Panc1 (cell line): ENCODE results near the gene TXNDC2. TPM values are rescaled to one million over a fixed set of nuclear protein-coding genes. Genes with fewer than 3 reads are reported as not detected.

Experiments
- ATAC-seq: fragments of 200-7000 bp; cut with Tn5 transposase; 2 replicates; pipeline ENCODE4 v1.9.1; 2020; ENCODE audit warnings: mild to moderate bottlenecking, moderate library complexity
- BruUV-seq: library from RNA; stranded (reverse); fragments of 400-500 nt; replicated peaks from 2 replicates; lab custom pipeline; 2021; lab: Mats Ljungman, UMichigan
- CTCF ChIA-PET: fragments of 300-600 bp; sonication (Branson Sonifier 250); formaldehyde crosslinking; loops from one replicate; lab custom pipeline; 2022; ENCODE audit warnings: antibody characterized with exemption; lab: Charles Lee
- POLR2A ChIA-PET: fragments of 300-600 bp; sonication (Branson Sonifier 250); formaldehyde crosslinking; loops from one replicate; lab custom pipeline; 2022; ENCODE audit warnings: antibody characterized with exemption; lab: Charles Lee
- DNase-seq: peaks from one replicate; pipeline ENCODE4 v3.0.0-alpha.2; 2010; ENCODE audit warnings: low read depth, low spot score
- H3K27ac ChIP-seq: 2 replicates; pipeline ENCODE4 v1.5.1; 2011; ENCODE audit warnings: mild to moderate bottlenecking, low read length, inconsistent platforms
- H3K27me3 ChIP-seq: fragments of 200-500 bp; sonication (Bioruptor generic); 2 replicates; pipeline ENCODE4 v1.6.0; 2014; ENCODE audit warnings: low read length, inconsistent platforms; ENCODE audit not compliant: control insufficient read depth, insufficient read depth
- H3K36me3 ChIP-seq: fragments of 200-500 bp; sonication (Bioruptor generic); 2 replicates; pipeline ENCODE4 v1.5.1; 2014; ENCODE audit warnings: inconsistent platforms, mild to moderate bottlenecking, low read length, moderate library complexity; ENCODE audit not compliant: control insufficient read depth, insufficient read depth
- H3K4me1 ChIP-seq: 2 replicates; pipeline ENCODE4 v1.5.1; 2011; ENCODE audit warnings: inconsistent platforms, mild to moderate bottlenecking, low read length, moderate library complexity; ENCODE audit not compliant: control insufficient read depth, insufficient read depth
- H3K4me3 ChIP-seq, 2 experiments: 2 replicates each; pipeline ENCODE4 v1.5.1; 2011 to 2012; ENCODE audit warnings: low read depth in 2 of 2, low read length in 2 of 2, mild to moderate bottlenecking in 2 of 2, inconsistent platforms in 1 of 2, moderate library complexity in 1 of 2
- H3K9me3 ChIP-seq: fragments of 200-500 bp; sonication (Bioruptor generic); 2 replicates; pipeline ENCODE4 v1.5.1; 2014; ENCODE audit warnings: low read depth, mild to moderate bottlenecking, inconsistent platforms, low read length, moderate library complexity; ENCODE audit not compliant: control insufficient read depth, insufficient read depth
- CTCF ChIP-seq: fragments of 450-650 bp; IDR thresholded peaks from 2 replicates; pipeline ENCODE4 v1.5.1; 2017; ENCODE audit warnings: mild to moderate bottlenecking
- POLR2AphosphoS5 ChIP-seq: IDR thresholded peaks from 2 replicates; pipeline ENCODE4 v1.6.1; 2012; ENCODE audit warnings: mild to moderate bottlenecking, low read depth, low read length, moderate library complexity
- REST ChIP-seq, 2 experiments: IDR thresholded peaks; 2 replicates each; pipeline ENCODE4 v1.6.1; 2011 to 2012; ENCODE audit warnings: low read depth in 2 of 2, control low read depth in 1 of 2, low read length in 1 of 2, mild to moderate bottlenecking in 1 of 2, moderate library complexity in 1 of 2; ENCODE audit not compliant: insufficient read depth in 1 of 2
- SIN3A ChIP-seq: IDR thresholded peaks from 2 replicates; pipeline ENCODE4 v1.6.1; 2012; ENCODE audit warnings: low read depth, mild to moderate bottlenecking, low read length, moderate library complexity, borderline replicate concordance; ENCODE audit not compliant: insufficient read depth
- TCF7L2 ChIP-seq: IDR thresholded peaks from 2 replicates; pipeline ENCODE4 v1.6.1; 2011; ENCODE audit warnings: mild to moderate bottlenecking, low read depth, low read length, inconsistent platforms
- in situ Hi-C: cut with HindIII; loops from 2 replicates; pipeline ENCODE4 v1.10.0; 2016; ENCODE audit warnings: low sequenced_read_pairs, low pct_unique_long_range_greater_than_20kb
- intact Hi-C: fragments of 100-400 bp; cut with micrococcal nuclease; formaldehyde crosslinking; loops from one replicate; pipeline ENCODE4 v1.10.0; 2022; ENCODE audit not compliant: unreplicated experiment
- total RNA-seq: library from RNA; stranded (reverse); gene quantifications from one replicate; pipeline ENCODE4 v1.2.1, GENCODE V29; 2021; ENCODE audit not compliant: unreplicated experiment

Gene TXNDC2
- total RNA-seq, 1 experiment from 2014 or later = 0.90 TPM

- Histone ChIP-seq H3K36me3 (no peaks in the 10 kb centered on the region; the same call in 1 of the 2 replicates), H3K4me3 (no peak overlapping the region; a peak in 1 of 4 replicates), H3K27me3 (no peaks in the 10 kb centered on the region), H3K27ac (peak overlapping the region; percentile 69), H3K4me1 (peaks cover 55% of the 10 kb centered on the region), H3K9me3 (no peaks in the 10 kb centered on the region)
- intact Hi-C loops = loop anchor here (10.0 kb wide), 1 partner anchor 93 kb away; no protein-coding TSS in a partner anchor
- CTCF ChIA-PET = no interaction called here
- no peak for DNase-seq
- TF ChIP-seq REST (IDR thresholded peaks at IDR 0.05; ENCODE audit: insufficient read depth in 1 of 2, low read depth in 2 of 2, low read length in 1 of 2) (no peak), SIN3A (no peak), POLR2AphosphoS5 (no peak), CTCF (no peak)
- in situ Hi-C loops = no loop called here
- ATAC-seq = no peak
- POLR2A ChIA-PET = no interaction called here
- no TSS peak for BruUV-seq
Measured at GRCh38 chr18:9918016-9918680, 32.4 kb downstream of the TXNDC2 start.

GRCh38 chr18:9919564-9920232 lies 33.9 kb downstream of the TXNDC2 start:
- H3K27ac ChIP-seq = no peak overlapping the region
- ChIA-PET POLR2A (no interaction called here), CTCF (no interaction called here)
- no peaks in the 10 kb centered on the region for H3K9me3 ChIP-seq
- peaks cover 65% of the 10 kb centered on the region for H3K4me1 ChIP-seq
- in situ Hi-C loops = no loop called here
- ATAC-seq (no peak), DNase-seq (no peak)
- no peaks in the 10 kb centered on the region; the same call in 1 of the 2 replicates for H3K36me3 ChIP-seq
- H3K4me3 ChIP-seq = no peak overlapping the region
- TSS peak; percentile 1 for BruUV-seq
- H3K27me3 ChIP-seq = no peaks in the 10 kb centered on the region
- intact Hi-C loops = loop anchor here (10.0 kb wide), 1 partner anchor 95 kb away; no protein-coding TSS in a partner anchor
- no peak for TF ChIP-seq REST (IDR thresholded peaks at IDR 0.05; ENCODE audit: insufficient read depth in 1 of 2, low read depth in 2 of 2, low read length in 1 of 2)
- TF ChIP-seq TCF7L2 = no peak
- no peak for TF ChIP-seq POLR2AphosphoS5
- no peak for TF ChIP-seq SIN3A
- no peak for TF ChIP-seq CTCF
